ENCODE results near the gene ARAP1.

ARAP1 gene

GRCh38 chr11:72741849-72742512 lies 10.2 kb downstream of the ARAP1 start:
- DNase-seq: no peak

GRCh38 chr11:72741429-72741833 lies 10.8 kb downstream of the ARAP1 start:
- DNase-seq: peak; percentile 54

DNA sequence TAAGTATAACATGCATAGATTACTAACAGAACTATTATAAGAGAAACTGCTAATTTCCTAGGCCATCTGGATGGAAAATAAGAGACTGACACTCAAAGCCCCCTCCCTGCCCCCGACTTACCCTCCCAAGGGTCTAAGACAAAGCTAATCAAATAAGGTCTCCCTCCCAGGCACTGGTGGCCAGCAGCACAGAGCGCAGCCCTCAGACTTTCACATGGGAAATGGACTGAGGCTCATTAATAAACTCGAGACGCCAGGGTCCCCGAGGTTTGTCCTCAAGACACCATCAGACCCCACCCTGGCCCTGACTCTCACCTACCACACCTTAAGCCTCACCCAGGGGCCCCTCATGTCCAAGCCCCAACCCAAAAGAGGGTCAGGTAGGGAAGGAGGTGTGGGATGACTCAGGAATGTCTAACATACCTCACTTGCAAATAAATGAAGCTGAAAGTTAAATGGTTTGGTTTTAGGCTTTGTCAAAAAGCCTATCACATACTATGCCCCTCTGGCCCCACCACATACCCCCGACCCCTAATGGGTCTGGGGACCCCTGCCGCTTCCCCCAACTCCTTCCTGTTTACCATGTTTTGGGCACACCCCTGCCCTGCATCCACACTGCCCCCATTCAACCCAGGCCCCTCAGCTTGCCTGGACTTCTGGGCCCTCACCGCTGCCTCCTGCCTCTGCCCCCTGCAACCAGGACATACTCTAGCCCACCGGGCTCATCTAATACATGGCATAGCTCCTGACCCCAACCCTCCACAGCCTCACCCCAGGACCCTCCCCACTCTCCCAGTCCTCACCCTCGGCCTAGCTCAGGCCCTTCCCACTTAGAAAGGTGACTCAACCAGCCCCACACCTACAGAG lies 11.4 kb downstream of the ARAP1 start:
- no peak for DNase-seq

GRCh38 chr11:72740060-72740424 lies 12.2 kb downstream of the ARAP1 start:
- DNase-seq: peak; percentile 19

- DNase-seq: peak; percentile 15
Observed at GRCh38 chr11:72739240-72740059, 12.8 kb downstream of the ARAP1 start.

DNA sequence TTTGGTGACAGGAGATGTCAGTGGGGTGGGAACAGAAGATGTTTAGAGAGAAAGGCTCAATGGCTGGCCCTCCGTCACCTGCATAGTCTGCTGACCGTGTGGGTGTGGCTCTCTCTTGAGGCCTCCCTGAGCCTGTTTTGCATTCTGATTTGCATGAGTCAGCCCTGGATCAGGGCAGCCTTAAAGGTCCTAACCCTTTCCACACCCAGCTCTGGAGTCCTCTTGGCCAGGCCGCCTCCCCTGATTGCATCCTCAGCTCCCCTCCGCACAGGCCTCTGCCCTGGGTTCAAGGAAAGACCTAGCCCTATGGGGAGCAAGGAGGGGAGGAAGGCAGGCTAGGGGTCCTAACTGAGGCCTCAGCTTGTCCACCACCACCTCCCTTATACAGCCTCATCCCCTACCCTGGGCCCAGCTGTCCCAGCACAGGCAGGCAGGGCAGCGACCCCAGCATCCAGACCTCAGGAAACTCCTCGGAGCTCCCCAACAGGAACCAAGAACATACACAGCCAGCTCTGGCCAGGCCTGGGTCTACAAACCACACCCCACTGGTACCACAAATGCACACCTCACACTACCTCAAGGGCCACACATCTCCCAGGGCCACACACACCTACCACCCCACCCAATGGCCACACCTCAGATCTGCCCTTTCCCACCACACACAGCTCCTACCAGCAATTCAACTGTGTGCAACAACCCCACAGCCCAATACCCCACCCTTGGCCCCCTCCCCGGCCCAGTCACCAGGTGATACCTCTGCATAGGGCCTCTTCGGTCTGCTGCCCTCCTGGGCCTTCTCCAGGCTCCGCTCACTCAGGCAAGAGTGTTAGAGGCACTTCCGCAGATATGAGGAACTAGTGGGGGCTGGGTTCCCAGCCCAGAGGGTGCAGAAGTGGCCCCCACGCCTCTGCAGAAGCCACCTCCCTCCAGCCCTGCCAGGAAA lies 13.7 kb downstream of the ARAP1 start:
- peak; percentile 25 for DNase-seq

GRCh38 chr11:72737336-72737735 lies 14.9 kb downstream of the ARAP1 start:
- peak; percentile 12 for DNase-seq

- peak; percentile 19 for DNase-seq
Observed at GRCh38 chr11:72736452-72737069, 15.6 kb downstream of the ARAP1 start.

- no peak for DNase-seq
Observed at GRCh38 chr11:72735495-72736027, 16.6 kb downstream of the ARAP1 start.

GRCh38 chr11:72732329-72732728 lies 19.9 kb downstream of the ARAP1 start:
- DNase-seq: peak; percentile 15

- DNase-seq: no peak
Observed at GRCh38 chr11:72730737-72731136, 21.5 kb downstream of the ARAP1 start.

- DNase-seq: peak; percentile 2
Observed at GRCh38 chr11:72730243-72730642, 22.0 kb downstream of the ARAP1 start.

DNA sequence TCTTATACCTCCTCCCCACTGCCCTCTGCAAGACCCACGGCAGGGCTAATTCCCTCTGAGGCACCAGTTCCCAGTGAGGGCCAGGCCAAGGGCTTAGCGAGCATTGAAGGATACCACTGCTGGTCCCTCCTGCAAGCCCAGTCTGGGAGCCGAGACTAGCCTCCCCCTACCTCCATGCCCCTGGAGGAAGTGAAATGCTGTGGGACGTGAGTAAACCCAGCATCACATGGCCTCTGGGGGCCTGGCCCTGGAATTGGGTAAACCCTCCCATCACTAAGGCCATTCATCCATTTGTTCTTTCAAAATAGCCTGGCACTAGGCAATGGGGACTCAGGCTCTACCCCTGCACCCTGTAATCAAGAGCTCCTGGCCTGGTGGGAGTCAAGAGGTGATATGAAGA lies 24.7 kb downstream of the ARAP1 start:
- no peak for DNase-seq

DNA sequence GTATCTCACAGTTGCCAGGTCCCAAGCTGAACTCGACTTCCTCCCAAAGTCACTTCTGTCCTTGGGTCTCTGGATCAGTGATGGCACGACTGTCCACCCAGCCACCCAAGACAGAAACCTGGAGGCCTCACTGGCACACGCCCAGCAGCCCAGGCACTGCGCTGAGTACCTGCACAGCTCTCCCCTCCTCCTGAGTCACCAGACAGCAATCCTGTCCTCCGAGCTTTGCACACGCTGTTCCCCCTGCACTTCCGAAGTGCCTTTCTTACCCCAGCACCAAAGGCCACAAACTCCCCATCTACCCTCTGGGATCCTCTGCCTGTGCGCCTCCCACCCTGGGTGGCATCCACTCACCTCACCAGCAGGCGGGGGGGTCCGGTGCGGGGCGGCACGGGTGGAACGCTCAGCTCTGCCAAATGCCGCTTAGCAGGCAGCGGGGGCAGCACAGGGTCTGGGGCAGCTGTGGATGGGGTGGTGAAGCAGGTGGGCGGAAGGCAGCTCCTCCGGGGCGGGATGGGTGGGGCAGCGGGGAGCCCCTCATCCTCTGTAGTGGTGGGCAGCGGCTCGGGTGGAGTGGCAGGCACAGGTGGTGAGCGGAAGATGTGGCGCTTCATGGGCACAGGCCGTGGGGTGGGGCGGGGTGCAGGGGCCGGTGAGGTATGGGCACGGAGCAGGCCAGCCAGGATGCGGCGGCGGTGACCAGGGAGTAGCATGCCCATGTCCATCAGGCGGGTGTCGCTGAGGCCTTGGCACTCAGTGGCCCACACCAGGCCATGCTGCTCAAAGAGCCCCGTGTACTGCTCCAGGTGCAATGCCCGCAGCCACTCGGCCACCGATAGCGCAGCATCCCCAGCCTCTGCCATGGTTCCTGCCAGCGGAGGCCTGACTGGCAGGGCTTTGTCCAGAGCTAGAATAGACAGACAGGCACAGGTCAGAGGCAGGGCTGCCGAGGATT lies 25.7 kb downstream of the ARAP1 start:
- no peak for DNase-seq

DNA sequence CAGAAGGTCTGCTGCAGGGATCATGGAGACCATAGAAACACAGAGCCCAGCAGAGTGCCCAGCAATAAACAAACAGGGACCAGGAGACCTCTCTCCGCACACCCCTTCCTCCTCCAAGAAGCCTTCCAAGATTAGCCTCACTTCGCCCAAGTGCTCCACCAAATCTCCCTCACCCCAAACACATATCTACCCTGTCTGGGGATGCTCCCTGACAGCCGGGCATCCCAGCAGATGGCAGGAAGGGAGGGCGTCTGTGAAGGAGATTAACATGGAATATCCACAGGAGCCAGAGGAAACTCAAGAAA lies 26.5 kb downstream of the ARAP1 start:
- DNase-seq: no peak

- DNase-seq: peak; percentile 79
Observed at GRCh38 chr11:72724851-72725723, 27.1 kb downstream of the ARAP1 start.

- no peak for DNase-seq
Observed at GRCh38 chr11:72724021-72724551, 28.1 kb downstream of the ARAP1 start.

GRCh38 chr11:72723508-72723907 lies 28.7 kb downstream of the ARAP1 start:
- DNase-seq: no peak

Data from left hindlimb (tissue), 1 donor.